Mammary epithelial cell (primary cell): ENCODE measurements around the gene LRRC3.

Experiments used
- CTCF ChIP-seq, 2 donors: IDR thresholded peaks in 1 of 2; conservative IDR thresholded peaks in 1 of 2; 2 replicates each; pipeline ENCODE4 v1.5.1; 2011 to 2012; ENCODE audit warnings: inconsistent platforms in 2 of 2, low read length in 2 of 2, mild to moderate bottlenecking in 2 of 2, control low read depth in 1 of 2, low read depth in 1 of 2; ENCODE audit not compliant: insufficient read depth in 1 of 2; ENCODE audit errors: extremely low read depth in 1 of 2
- EZH2 ChIP-seq: IDR thresholded peaks from 2 replicates; pipeline ENCODE4 v1.6.1; 2012; ENCODE audit warnings: low read length, inconsistent platforms, borderline replicate concordance

- no peak for TF ChIP-seq CTCF (conservative IDR thresholded peaks at IDR 0.05 in 1 of 2, IDR thresholded peaks at IDR 0.05 in 1 of 2; ENCODE audit: extremely low read depth in 1 of 2, insufficient read depth in 1 of 2, low read depth in 1 of 2, low read length in 2 of 2)
- TF ChIP-seq EZH2 = no peak
Observed at GRCh38 chr21:44462834-44463200, 7.5 kb downstream of the LRRC3 start.
